NT2/D1 (cell line): ENCODE results near the gene CDC25C.

Experiments
- SUZ12 ChIP-seq: IDR thresholded peaks from 2 replicates; pipeline ENCODE4 v1.6.1; 2011; ENCODE audit not compliant: insufficient read length, insufficient read depth; ENCODE audit errors: extremely low read depth
- YY1 ChIP-seq: IDR thresholded peaks from 2 replicates; pipeline ENCODE4 v1.6.1; 2011; ENCODE audit not compliant: insufficient read length, insufficient read depth
- ZNF274 ChIP-seq: IDR thresholded peaks from 2 replicates; pipeline ENCODE4 v1.6.1; 2011; ENCODE audit warnings: mild to moderate bottlenecking, low read depth, low read length

- no peak for TF ChIP-seq YY1
- no peak for TF ChIP-seq SUZ12
- TF ChIP-seq ZNF274: no peak
Observed at GRCh38 chr5:138351517-138351916, 19.9 kb upstream of the CDC25C start.
